UCSD-AML1 (cell line): Measurements from ENCODE around the gene HCFC2.

Experiments used
- DNase-seq: peaks from one replicate; lab custom pipeline; 2025; ENCODE audit not compliant: unreplicated experiment; lab: John Stamatoyannopoulos, UW

The HCFC2 gene

GRCh38 chr12:104056419-104056972 lies 7.8 kb upstream of the HCFC2 start:
- no peak for DNase-seq

DNA sequence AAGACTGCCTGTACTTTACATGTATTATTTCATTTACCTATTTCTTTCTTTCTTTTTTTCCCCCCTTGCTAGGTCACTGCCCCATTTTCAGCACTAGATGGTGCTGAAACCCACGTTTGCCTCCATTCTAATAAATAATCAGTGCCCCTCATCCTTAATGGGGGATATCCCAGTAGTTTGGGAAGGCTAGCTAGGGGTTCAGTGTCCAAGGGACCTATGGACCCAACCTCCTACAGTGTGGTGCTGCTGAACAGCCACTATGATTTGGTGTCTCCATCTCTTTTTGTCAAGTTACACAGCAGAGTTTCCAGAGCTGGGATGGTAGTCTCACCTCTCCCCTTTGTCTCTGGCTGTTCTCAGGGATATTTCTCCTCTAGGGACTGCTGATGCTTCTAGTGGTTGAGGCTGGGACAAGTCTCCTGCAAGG lies 6.5 kb upstream of the HCFC2 start:
- DNase-seq, result no peak

DNA sequence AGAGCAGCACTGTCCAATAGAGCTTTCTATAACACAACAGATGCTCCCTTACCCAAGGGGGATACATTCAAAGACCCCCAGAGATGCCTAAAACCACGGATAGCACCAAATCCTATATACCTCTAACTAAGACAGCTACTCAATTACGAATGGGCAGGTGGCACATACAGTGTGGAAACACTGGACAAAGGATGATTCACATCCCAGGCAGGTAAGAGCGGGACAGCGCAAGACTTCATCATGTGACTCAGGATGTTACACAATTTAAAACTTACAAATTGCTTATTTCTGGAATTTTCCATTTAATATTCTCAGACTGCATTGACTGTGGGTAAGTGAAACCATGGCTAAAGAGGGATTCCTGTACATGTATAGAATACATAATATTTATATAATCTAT lies 5.5 kb upstream of the HCFC2 start:
- DNase-seq, result no peak

GRCh38 chr12:104059963-104060362 lies 4.4 kb upstream of the HCFC2 start:
- DNase-seq, result no peak

DNA sequence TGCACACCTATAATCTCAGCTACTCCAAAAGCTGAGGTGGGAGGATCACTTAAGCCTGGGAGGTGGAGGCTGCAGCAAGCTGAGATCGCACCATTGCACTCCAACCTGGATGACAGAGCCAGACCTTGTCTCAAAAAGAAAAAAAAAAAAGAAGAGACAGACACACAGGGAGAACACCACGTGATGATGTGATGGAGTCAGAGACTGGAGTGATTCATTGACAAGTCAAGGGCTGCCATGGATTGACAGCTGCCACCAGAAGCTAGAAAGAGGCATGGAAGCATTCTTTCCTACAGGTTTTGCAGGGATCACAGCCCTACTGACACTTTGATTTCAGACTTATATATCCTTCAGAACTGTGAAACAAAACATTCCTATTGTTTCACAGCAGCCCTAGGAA lies 3.5 kb upstream of the HCFC2 start:
- DNase-seq, result no peak

- DNase-seq, result no peak
These were observed 660 bp upstream of the HCFC2 start for GRCh38 chr12:104063712-104064030.

- no peak for DNase-seq
These were observed 604 bp downstream of the HCFC2 start for GRCh38 chr12:104064842-104065427.

- no peak for DNase-seq
These were observed 7.8 kb downstream of the HCFC2 start for GRCh38 chr12:104072099-104072498.

DNA sequence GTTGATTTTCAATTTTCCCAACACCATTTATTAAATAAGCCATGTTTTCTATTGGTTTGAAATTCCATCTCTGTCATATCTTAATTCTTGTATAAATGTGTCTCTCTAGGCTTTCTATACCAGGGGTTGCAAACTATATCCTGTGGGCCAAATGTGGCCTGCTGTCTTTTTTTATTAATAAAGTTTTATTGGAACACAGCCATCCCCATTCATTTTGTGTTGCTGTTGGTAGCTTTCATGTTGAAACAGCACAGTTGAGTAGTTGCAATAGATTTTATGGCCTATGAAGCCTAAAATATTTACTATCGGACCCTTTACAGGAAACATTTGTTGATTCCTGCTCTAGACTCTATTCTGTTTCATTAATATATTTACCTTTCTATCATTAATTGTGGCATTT lies 9.4 kb downstream of the HCFC2 start:
- no peak for DNase-seq

DNA sequence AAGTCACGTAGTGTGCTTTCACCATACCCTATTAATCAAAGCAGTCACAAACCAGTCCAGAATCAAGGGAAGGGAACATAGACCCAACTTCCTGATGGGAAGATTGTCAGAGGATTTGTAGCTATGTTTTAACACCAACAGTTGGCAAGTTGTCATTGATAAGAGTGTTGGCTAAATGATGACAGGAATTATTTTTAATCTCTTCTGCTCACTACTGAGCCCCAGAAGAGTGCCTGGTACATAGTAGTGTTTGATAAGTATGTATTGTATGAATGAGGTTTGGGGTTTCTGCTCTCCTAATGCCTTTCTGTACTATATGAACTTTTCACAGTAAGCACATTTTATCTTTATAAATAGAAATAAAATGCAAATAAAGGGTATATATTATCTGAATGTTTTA lies 14.7 kb downstream of the HCFC2 start:
- no peak for DNase-seq

DNA sequence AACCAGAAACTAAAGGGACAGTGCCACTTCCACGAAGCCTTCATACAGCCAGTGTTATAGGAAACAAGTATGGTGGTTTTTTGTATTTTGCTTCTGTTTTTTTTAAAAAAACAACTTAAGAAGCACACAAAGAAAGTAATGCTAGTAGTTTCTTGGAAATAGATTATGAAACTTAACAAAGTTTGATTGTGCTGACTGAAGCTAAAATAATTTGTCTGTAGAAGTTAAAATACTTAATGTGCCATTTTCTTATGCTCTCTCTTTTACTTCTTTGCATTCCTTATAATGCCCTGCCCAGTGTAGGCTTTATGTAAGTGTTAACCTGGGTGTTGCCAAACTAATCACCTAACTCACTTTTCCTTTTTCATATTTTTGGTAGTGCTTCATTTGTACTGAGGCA lies 16.4 kb downstream of the HCFC2 start:
- DNase-seq, result no peak

GRCh38 chr12:104083769-104084475 lies 19.6 kb downstream of the HCFC2 start:
- DNase-seq, result no peak

- DNase-seq, result no peak
These were observed 26.4 kb downstream of the HCFC2 start for GRCh38 chr12:104090685-104091084.

GRCh38 chr12:104091136-104091535 lies 26.8 kb downstream of the HCFC2 start:
- DNase-seq, result no peak

DNA sequence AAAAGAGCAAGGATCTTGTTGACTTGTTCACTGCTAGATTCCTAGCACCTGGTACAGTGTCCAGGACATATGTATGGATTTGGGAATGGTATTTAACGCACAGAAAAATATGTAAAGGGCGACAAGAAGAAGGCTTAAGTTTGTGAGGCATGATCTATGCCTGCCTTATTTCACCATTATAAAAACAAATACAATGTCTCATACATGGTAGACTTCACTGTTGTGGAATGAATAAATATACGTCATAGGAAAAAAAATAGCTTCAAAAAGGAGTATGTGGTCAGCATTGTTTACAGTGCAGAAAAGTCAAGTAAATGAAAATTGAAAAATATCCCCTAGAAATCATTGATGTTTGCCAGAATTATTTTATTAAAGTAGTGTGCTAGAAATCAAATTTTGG lies 30.0 kb downstream of the HCFC2 start:
- no peak for DNase-seq

GRCh38 chr12:104095289-104095688 lies 31.0 kb downstream of the HCFC2 start:
- DNase-seq, result no peak

DNA sequence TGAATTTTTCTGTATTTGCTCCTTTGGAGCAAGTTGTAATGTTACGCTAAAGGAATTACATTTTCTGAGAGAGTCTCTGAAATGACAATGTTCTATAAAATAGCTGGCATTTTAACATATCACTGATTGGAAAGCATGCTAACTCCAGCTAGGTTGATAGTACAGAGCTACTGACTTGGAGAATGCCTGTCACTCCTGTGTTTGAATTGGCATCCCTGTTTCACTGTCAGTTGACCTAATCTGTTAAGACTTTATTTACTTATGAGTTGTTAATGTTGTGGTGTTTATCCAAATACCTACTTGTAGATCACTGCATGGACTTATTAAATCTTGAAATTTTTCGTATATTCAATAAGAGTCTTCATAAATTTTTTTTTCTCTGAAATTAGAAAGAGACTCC lies 33.6 kb downstream of the HCFC2 start:
- DNase-seq, result no peak

DNA sequence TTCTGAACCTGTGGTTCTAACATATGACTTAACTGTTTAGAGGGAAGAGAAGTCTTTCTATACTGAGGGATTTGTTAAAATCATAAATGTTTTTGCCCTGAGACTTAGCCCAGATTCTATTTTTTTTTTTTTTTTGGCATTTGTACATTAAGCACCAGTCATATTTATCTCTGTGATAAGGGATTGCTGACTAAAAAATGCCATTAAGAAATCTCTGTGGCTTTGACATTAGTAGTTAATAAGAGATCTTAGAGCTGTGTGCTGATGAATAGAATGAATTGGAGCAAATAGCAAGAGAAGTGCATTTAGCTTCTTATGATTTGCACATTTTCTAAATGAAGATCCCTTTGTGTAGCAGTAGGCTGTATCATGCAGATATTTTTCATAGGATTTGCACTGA lies 41.1 kb downstream of the HCFC2 start:
- no peak for DNase-seq

- DNase-seq, result no peak
These were observed 42.6 kb downstream of the HCFC2 start for GRCh38 chr12:104106965-104107364.

DNA sequence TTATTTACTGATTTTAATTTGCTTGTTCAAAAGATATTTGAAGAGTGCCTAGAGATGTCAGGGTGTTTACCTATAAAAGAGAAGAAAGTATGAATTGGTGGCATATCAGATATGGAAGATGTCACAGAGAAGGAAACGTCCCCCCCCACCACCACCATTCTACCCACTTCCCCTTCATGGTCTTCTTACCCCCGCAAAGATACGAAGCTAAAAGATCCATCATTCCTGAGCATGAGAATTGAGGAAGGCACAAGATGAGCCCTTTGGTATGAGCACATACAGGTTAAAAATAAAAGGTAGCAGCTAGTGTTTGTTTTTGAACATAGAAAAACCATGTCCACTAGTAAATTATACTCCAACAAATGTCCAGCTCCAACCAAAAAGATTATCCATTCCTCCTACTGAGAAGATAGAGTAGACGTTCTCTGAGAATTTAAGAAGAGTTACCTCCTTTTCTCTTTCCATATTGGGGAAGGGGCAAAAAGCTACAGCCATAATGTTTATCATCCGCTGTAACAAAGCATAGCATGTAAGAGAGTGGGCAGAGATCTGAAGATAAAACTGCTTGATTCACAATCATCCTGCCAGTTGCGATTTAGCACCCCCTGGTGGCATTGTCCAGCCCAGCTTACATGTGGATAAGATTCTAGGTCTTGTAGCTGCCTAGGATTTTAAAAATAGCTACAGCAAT lies 44.6 kb downstream of the HCFC2 start:
- peak; percentile 66 for DNase-seq

DNA sequence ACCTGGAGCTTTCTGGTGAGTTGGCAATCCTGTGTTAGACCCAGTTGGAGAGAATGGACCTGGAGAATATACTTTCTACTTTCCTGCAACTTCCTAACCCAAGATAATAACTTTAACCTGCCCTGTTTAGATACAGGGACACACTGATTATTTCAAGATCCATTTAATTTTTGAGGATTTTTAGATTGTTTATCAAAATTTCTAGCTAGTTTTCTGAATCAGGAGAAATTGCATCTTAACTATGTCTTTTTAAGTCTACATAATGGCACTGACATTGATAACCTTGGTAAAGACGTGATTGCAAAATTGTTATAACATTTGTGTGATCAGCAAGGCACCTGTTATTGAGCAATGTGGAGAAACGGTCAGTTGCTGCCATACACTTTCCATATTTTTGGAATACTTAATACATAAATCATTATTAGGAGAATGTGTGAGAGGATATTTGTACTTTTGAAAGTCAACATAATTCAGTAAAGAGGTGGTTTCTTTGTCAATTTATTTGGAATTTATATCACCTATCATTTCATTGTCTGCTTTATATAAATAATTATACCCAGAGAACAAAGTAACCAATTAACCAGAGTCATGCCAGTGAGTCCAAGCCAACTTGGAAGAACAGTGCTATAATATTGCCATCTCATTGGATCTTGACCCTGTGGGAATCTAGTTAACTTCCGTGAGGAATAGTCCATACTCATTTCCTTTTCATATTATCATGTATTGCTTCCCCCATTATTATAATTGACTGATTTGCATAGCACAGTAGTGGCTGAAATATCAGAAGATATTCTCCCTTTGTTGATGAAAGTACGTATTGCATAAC lies 45.3 kb downstream of the HCFC2 start:
- no peak for DNase-seq
